Hepatocyte (in vitro differentiated cells): Measurements from ENCODE around the gene ASB4. TPM values are rescaled to one million over a fixed set of nuclear protein-coding genes. Genes with fewer than 3 reads are reported as not detected.
"Not testable (repeated sequence)": the region's sequence is repeated elsewhere in the genome, so short reads cannot be mapped to it uniquely, and the experiment has no call there.

Source experiments
- DNase-seq: peaks from one replicate; pipeline ENCODE4 v3.0.0-alpha.2; 2016; ENCODE audit warnings: low spot score
- H2AFZ ChIP-seq: fragments of 200-600 bp; sonication (generic); 2 replicates; pipeline ENCODE4 v1.6.0; 2016; ENCODE audit warnings: antibody characterized with exemption, mild to moderate bottlenecking
- H3K27ac ChIP-seq: fragments of 200-600 bp; sonication (generic); 2 replicates; pipeline ENCODE4 v1.5.1; 2016; ENCODE audit warnings: mild to moderate bottlenecking
- H3K27me3 ChIP-seq: fragments of 200-600 bp; sonication (generic); 2 replicates; pipeline ENCODE4 v1.6.1; 2016
- H3K36me3 ChIP-seq: fragments of 200-600 bp; sonication (generic); replicated peaks from 2 replicates; pipeline ENCODE4 v1.5.1; 2016; ENCODE audit warnings: low read depth; ENCODE audit not compliant: insufficient read depth
- H3K4me1 ChIP-seq: fragments of 200-600 bp; sonication (generic); 2 replicates; pipeline ENCODE4 v1.5.1; 2016; ENCODE audit warnings: mild to moderate bottlenecking, moderate library complexity; ENCODE audit not compliant: insufficient read depth
- H3K4me2 ChIP-seq: fragments of 200-600 bp; sonication (generic); 2 replicates; pipeline ENCODE4 v1.6.0; 2016
- H3K4me3 ChIP-seq: fragments of 200-600 bp; sonication (generic); 2 replicates; pipeline ENCODE4 v1.5.1; 2016; ENCODE audit warnings: mild to moderate bottlenecking
- H3K79me2 ChIP-seq: fragments of 200-600 bp; sonication (generic); 2 replicates; pipeline ENCODE4 v1.6.0; 2017; ENCODE audit warnings: mild to moderate bottlenecking
- H3K9me2 ChIP-seq: fragments of 200-600 bp; sonication (generic); replicated peaks from 2 replicates; pipeline ENCODE4 v1.6.0; 2017; ENCODE audit warnings: mild to moderate bottlenecking; ENCODE audit not compliant: insufficient read depth
- H3K9me3 ChIP-seq: fragments of 200-600 bp; sonication (generic); 2 replicates; pipeline ENCODE4 v1.5.1; 2016; ENCODE audit warnings: low read depth, mild to moderate bottlenecking
- H4K20me1 ChIP-seq: fragments of 200-600 bp; sonication (generic); 2 replicates; pipeline ENCODE4 v1.6.0; 2016; ENCODE audit warnings: mild to moderate bottlenecking; ENCODE audit not compliant: insufficient read depth, poor library complexity, severe bottlenecking
- CTCF ChIP-seq: fragments of 200-600 bp; sonication (generic); IDR thresholded peaks from 2 replicates; pipeline ENCODE4 v1.5.1; 2016; ENCODE audit warnings: antibody characterized with exemption, mild to moderate bottlenecking; ENCODE audit not compliant: poor library complexity
- EZH2 ChIP-seq: fragments of 200-600 bp; sonication (generic); IDR thresholded peaks from 2 replicates; pipeline ENCODE4 v1.6.1; 2016; ENCODE audit warnings: antibody characterized with exemption, mild to moderate bottlenecking, borderline replicate concordance
- EZH2phosphoT487 ChIP-seq: fragments of 200-600 bp; sonication (generic); IDR thresholded peaks from one replicate; pipeline ENCODE4 v1.6.1; 2018; ENCODE audit warnings: antibody characterized with exemption, mild to moderate bottlenecking, low read depth, moderate library complexity; ENCODE audit not compliant: unreplicated experiment, severe bottlenecking
- WGBS: methylation state at CpG from one replicate; pipeline ENCODE4 v1.1.6; 2016; ENCODE audit warnings: low lambda C conversion rate; ENCODE audit errors: missing lambda C conversion rate; 5-methylcytosine and 5-hydroxymethylcytosine counted together
- polyA plus RNA-seq: library from polyadenylated mRNA; unstranded; fragments of >200 nt; fragmentation: Nextera tagmentation; extraction: Ambion mirVana; gene quantifications from 2 replicates; pipeline ENCODE4 v1.2.1, GENCODE V29; 2016
- total RNA-seq: library from RNA; depleted of rRNA; stranded (reverse); fragments of >200 nt; gene quantifications from 2 replicates; pipeline ENCODE4 v1.2.3, GENCODE V29; 2014

ASB4 gene
- total and polyA plus RNA-seq, 2 experiments from 2014 or later: 0.03 to 0.35 TPM

GRCh38 chr7:95501261-95501832, 15.6 kb downstream of the ASB4 start:
- Histone ChIP-seq H3K4me2 (no peak overlapping the region), H2AFZ (no peak overlapping the region), H3K36me3 (no peaks in the 10 kb centered on the region), H3K27me3 (no peaks in the 10 kb centered on the region), H3K4me3 (no peak overlapping the region), H4K20me1 (no peaks in the 10 kb centered on the region), H3K79me2 (no peaks in the 10 kb centered on the region), H3K9me2 (no peaks in the 10 kb centered on the region), H3K4me1 (no peaks in the 10 kb centered on the region), H3K9me3 (no peaks in the 10 kb centered on the region), H3K27ac (no peak overlapping the region)
- TF ChIP-seq CTCF (no peak), EZH2phosphoT487 (no peak), EZH2 (no peak)
- no peak for DNase-seq
- 75% methylated on average over 5 of the region's 5 CpGs for WGBS

- Histone ChIP-seq H3K4me2 (no peak overlapping the region), H3K9me2 (no peaks in the 10 kb centered on the region), H2AFZ (no peak overlapping the region), H3K79me2 (no peaks in the 10 kb centered on the region), H3K4me3 (no peak overlapping the region), H3K27ac (no peak overlapping the region), H3K4me1 (no peaks in the 10 kb centered on the region), H3K27me3 (no peaks in the 10 kb centered on the region), H4K20me1 (no peaks in the 10 kb centered on the region), H3K36me3 (no peaks in the 10 kb centered on the region), H3K9me3 (no peaks in the 10 kb centered on the region)
- 90% methylated on average over 1 of the region's 1 CpG for WGBS
- no peak for DNase-seq
- TF ChIP-seq CTCF (no peak), EZH2phosphoT487 (no peak), EZH2 (no peak)
Measured at GRCh38 chr7:95502403-95502802, 16.7 kb downstream of the ASB4 start.

- WGBS: 68% methylated on average over 6 of the region's 6 CpGs
Measured at GRCh38 chr7:95503271-95504131, 17.8 kb downstream of the ASB4 start.

GRCh38 chr7:95504132-95504588, 18.4 kb downstream of the ASB4 start:
- H3K27me3 ChIP-seq, H3K4me2 ChIP-seq, H3K4me3 ChIP-seq, DNase-seq, H3K4me1 ChIP-seq, H3K79me2 ChIP-seq, H4K20me1 ChIP-seq, H3K27ac ChIP-seq, H3K9me3 ChIP-seq, H3K36me3 ChIP-seq, H2AFZ ChIP-seq, H3K9me2 ChIP-seq: not testable (repeated sequence)
- WGBS: 87% methylated on average over 7 of the region's 7 CpGs

More at GRCh38 chr7:95503271-95504131, 17.8 kb downstream of the ASB4 start:
- no peaks in the 10 kb centered on the region for H3K4me1 ChIP-seq
- H3K9me3 ChIP-seq: no peaks in the 10 kb centered on the region
- no peak overlapping the region for H2AFZ ChIP-seq
- H3K36me3 ChIP-seq: no peaks in the 10 kb centered on the region
- no peaks in the 10 kb centered on the region for H4K20me1 ChIP-seq
- no peaks in the 10 kb centered on the region for H3K79me2 ChIP-seq
- no peak overlapping the region for H3K27ac ChIP-seq
- H3K9me2 ChIP-seq: no peaks in the 10 kb centered on the region
- H3K4me3 ChIP-seq: no peak overlapping the region
- no peak for DNase-seq
- H3K4me2 ChIP-seq: no peak overlapping the region
- TF ChIP-seq EZH2 (no peak), CTCF (no peak), EZH2phosphoT487 (no peak)
- no peaks in the 10 kb centered on the region for H3K27me3 ChIP-seq
